GM10847 (cell line): Measurements from ENCODE around the gene PPP1R3A.

Experiments
- POLR2A ChIP-seq: IDR thresholded peaks from 2 replicates; pipeline ENCODE4 v1.6.1; 2011; ENCODE audit not compliant: insufficient read length; ENCODE audit errors: extremely low read depth

PPP1R3A gene

GRCh38 chr7:113918946-113919345 lies at the start of gene PPP1R3A:
TSS of gene PPP1R3A (minus strand) at chr7:113919009. CDS start at chr7:113918996, 13 bp downstream.
- TF ChIP-seq POLR2A: no peak

- TF ChIP-seq POLR2A: no peak
Observed at GRCh38 chr7:113963356-113963755, 44.5 kb upstream of the PPP1R3A start.

- TF ChIP-seq POLR2A: no peak
Observed at GRCh38 chr7:113959910-113960309, 41.1 kb upstream of the PPP1R3A start.

- TF ChIP-seq POLR2A: no peak
Observed at GRCh38 chr7:113955157-113955556, 36.3 kb upstream of the PPP1R3A start.

- no peak for TF ChIP-seq POLR2A
Observed at GRCh38 chr7:113953553-113953952, 34.7 kb upstream of the PPP1R3A start.

GRCh38 chr7:113945018-113945938 lies 26.5 kb upstream of the PPP1R3A start:
- TF ChIP-seq POLR2A: no peak

GRCh38 chr7:113936982-113937381 lies 18.2 kb upstream of the PPP1R3A start:
- no peak for TF ChIP-seq POLR2A

GRCh38 chr7:113936535-113936934 lies 17.7 kb upstream of the PPP1R3A start:
- TF ChIP-seq POLR2A: no peak

- no peak for TF ChIP-seq POLR2A
Observed at GRCh38 chr7:113928112-113928511, 9.3 kb upstream of the PPP1R3A start.

GRCh38 chr7:113922049-113922448 lies 3.2 kb upstream of the PPP1R3A start:
- TF ChIP-seq POLR2A: no peak

- TF ChIP-seq POLR2A: no peak
Observed at GRCh38 chr7:113921363-113921762, 2.6 kb upstream of the PPP1R3A start.

- no peak for TF ChIP-seq POLR2A
Observed at GRCh38 chr7:113917840-113918239, 969 bp downstream of the PPP1R3A start.

GRCh38 chr7:113915956-113916355 lies 2.9 kb downstream of the PPP1R3A start:
- no peak for TF ChIP-seq POLR2A

GRCh38 chr7:113912876-113913275 lies 5.9 kb downstream of the PPP1R3A start:
- no peak for TF ChIP-seq POLR2A

GRCh38 chr7:113907617-113908016 lies 11.2 kb downstream of the PPP1R3A start:
- TF ChIP-seq POLR2A: no peak

- no peak for TF ChIP-seq POLR2A
Observed at GRCh38 chr7:113904521-113904920, 14.3 kb downstream of the PPP1R3A start.

- TF ChIP-seq POLR2A: no peak
Observed at GRCh38 chr7:113892818-113893217, 26.0 kb downstream of the PPP1R3A start.
